Uterus (tissue), 4 donors: Measurements from ENCODE around the gene PASK. TPM values are rescaled to one million over a fixed set of nuclear protein-coding genes. Genes with fewer than 3 reads are reported as not detected.
A peak's percentile ranks its signal among the peaks of the same experiment; 100 is the strongest.

Source experiments
- DNase-seq, 2 donors: peaks; one replicate each; pipeline ENCODE4 v3.0.0-alpha.2; 2019 to 2020
- H3K27ac ChIP-seq, 2 donors: fragments of 200-600 bp; sonication (generic); 1 replicate in 1 of 2; 2 replicates in 1 of 2; pipeline ENCODE4 v1.5.1; 2016 to 2018
- H3K27me3 ChIP-seq, 2 donors: fragments of 200-600 bp; sonication (generic); one replicate each; pipeline ENCODE4 v1.5.1; 2018 to 2019; ENCODE audit warnings: control low read depth in 1 of 2
- H3K36me3 ChIP-seq, 2 donors: fragments of 200-600 bp; sonication (generic); one replicate each; pipeline ENCODE4 v1.5.1; 2019; ENCODE audit warnings: control low read depth in 1 of 2
- H3K4me1 ChIP-seq, 2 donors: fragments of 200-600 bp; sonication (generic); one replicate each; pipeline ENCODE4 v1.5.1; 2018 to 2019; ENCODE audit warnings: control low read depth in 1 of 2
- H3K4me3 ChIP-seq, 2 donors: fragments of 200-600 bp; sonication (generic); 1 replicate in 1 of 2; 2 replicates in 1 of 2; pipeline ENCODE4 v1.5.1; 2018 to 2019; ENCODE audit warnings: mild to moderate bottlenecking in 1 of 2
- H3K9me3 ChIP-seq, 2 donors: fragments of 200-600 bp; sonication (generic); one replicate each; pipeline ENCODE4 v1.5.1; 2019; ENCODE audit warnings: control low read depth in 1 of 2
- POLR2A ChIP-seq, 2 donors: fragments of 450-650 bp; IDR thresholded peaks; one replicate each; pipeline ENCODE4 v1.6.1; 2016; ENCODE audit warnings: antibody characterized with exemption in 2 of 2, mild to moderate bottlenecking in 1 of 2, moderate library complexity in 1 of 2
- intact Hi-C: fragments of 100-400 bp; cut with DNase I; formaldehyde crosslinking; loops from one replicate; pipeline ENCODE4 v1.15.1; 2023; ENCODE audit warnings: low total_unique reads
- total RNA-seq, 4 donors: library from RNA; depleted of rRNA in 3 of 4; stranded (reverse); fragments of >200 nt in 3 of 4; gene quantifications; one replicate each; pipeline versions ENCODE4 v1.1.0 to v1.2.4, GENCODE V29; 2014 to 2023
- TF ChIP-seq, protein P1 (sequence below), 4 experiments: fragments of 200-600 bp in 2 of 4; fragments of 450-650 bp in 2 of 4; sonication (generic) in 2 of 4; IDR thresholded peaks; one replicate each; pipeline ENCODE4 v1.5.1; 2016 to 2019; ENCODE audit warnings: antibody characterized with exemption in 4 of 4, mild to moderate bottlenecking in 2 of 4, moderate library complexity in 1 of 4
- donor health status: DM: yes; HTN: yes; CAD: no.

The PASK gene
- total RNA-seq, 4 donors from 2014 or later = 7.4 to 16.0 (median 13.3) TPM

- TF ChIP-seq, protein P1, sequence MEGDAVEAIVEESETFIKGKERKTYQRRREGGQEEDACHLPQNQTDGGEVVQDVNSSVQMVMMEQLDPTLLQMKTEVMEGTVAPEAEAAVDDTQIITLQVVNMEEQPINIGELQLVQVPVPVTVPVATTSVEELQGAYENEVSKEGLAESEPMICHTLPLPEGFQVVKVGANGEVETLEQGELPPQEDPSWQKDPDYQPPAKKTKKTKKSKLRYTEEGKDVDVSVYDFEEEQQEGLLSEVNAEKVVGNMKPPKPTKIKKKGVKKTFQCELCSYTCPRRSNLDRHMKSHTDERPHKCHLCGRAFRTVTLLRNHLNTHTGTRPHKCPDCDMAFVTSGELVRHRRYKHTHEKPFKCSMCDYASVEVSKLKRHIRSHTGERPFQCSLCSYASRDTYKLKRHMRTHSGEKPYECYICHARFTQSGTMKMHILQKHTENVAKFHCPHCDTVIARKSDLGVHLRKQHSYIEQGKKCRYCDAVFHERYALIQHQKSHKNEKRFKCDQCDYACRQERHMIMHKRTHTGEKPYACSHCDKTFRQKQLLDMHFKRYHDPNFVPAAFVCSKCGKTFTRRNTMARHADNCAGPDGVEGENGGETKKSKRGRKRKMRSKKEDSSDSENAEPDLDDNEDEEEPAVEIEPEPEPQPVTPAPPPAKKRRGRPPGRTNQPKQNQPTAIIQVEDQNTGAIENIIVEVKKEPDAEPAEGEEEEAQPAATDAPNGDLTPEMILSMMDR (IDR thresholded peaks at IDR 0.05) = no peak
- no peak for TF ChIP-seq POLR2A (IDR thresholded peaks at IDR 0.05)
- peaks cover 0 to 4% of the 10 kb centered on the region in 2 donors for H3K4me1 ChIP-seq
- H3K9me3 ChIP-seq = no peaks in the 10 kb centered on the region
- peak overlapping the region; percentile 51 to 82 for H3K4me3 ChIP-seq
- intact Hi-C loops = no loop called here
- no peaks in the 10 kb centered on the region for H3K27me3 ChIP-seq
- DNase-seq = no peak
- H3K36me3 ChIP-seq = no peaks in the 10 kb centered on the region
- peak overlapping the region in 1 of 2 donors; percentile 55 for H3K27ac ChIP-seq
Observed at GRCh38 chr2:241149675-241149924, 328 bp upstream of the PASK start.

- intact Hi-C loops = no loop called here
- TF ChIP-seq, protein P1 (IDR thresholded peaks at IDR 0.05) = no peak
- no peak for TF ChIP-seq POLR2A (IDR thresholded peaks at IDR 0.05)
Observed at GRCh38 chr2:241148239-241148638, 1.0 kb downstream of the PASK start.

GRCh38 chr2:241147336-241147735 is 1.9 kb downstream of the PASK start:
- Histone ChIP-seq H3K27ac (no peak overlapping the region), H3K36me3 (no peaks in the 10 kb centered on the region), H3K27me3 (no peaks in the 10 kb centered on the region), H3K4me1 (peaks cover 0 to 4% of the 10 kb centered on the region in 2 donors), H3K4me3 (no peak overlapping the region), H3K9me3 (no peaks in the 10 kb centered on the region)
- DNase-seq = no peak
- intact Hi-C loops = no loop called here
- TF ChIP-seq, protein P1 (IDR thresholded peaks at IDR 0.05) = no peak
- TF ChIP-seq POLR2A (IDR thresholded peaks at IDR 0.05) = no peak

More at GRCh38 chr2:241148239-241148638, 1.0 kb downstream of the PASK start:
- no peak for DNase-seq
- Histone ChIP-seq H3K4me3 (no peak overlapping the region), H3K4me1 (peaks cover 0 to 4% of the 10 kb centered on the region in 2 donors), H3K36me3 (no peaks in the 10 kb centered on the region), H3K9me3 (no peaks in the 10 kb centered on the region), H3K27me3 (no peaks in the 10 kb centered on the region), H3K27ac (no peak overlapping the region)

DNA sequence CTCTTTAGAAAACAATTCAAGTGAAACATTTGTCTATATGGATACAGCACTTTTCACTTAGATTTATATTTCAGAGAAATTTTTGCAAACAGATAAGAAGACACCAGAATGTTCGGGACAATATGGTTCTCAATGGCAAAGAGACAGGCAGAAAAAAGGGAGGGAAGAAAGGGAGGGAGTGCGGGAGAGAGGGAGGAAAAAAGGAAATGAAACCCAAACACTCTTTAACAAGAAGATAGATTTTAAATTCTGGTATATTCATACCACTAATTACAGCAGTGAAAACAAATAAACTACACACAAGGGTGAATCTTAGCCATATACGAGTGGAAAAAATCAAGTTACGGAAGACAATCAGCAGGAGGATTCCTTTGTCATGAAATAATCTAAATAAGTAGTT is 3.0 kb downstream of the PASK start:
- Histone ChIP-seq H3K27me3 (no peaks in the 10 kb centered on the region), H3K4me3 (no peak overlapping the region), H3K36me3 (no peaks in the 10 kb centered on the region), H3K27ac (no peak overlapping the region), H3K4me1 (peaks cover 0 to 4% of the 10 kb centered on the region in 2 donors), H3K9me3 (no peaks in the 10 kb centered on the region)
- no peak for DNase-seq
- intact Hi-C loops = no loop called here
- no peak for TF ChIP-seq POLR2A (IDR thresholded peaks at IDR 0.05)
- TF ChIP-seq, protein P1 (IDR thresholded peaks at IDR 0.05) = no peak

DNA sequence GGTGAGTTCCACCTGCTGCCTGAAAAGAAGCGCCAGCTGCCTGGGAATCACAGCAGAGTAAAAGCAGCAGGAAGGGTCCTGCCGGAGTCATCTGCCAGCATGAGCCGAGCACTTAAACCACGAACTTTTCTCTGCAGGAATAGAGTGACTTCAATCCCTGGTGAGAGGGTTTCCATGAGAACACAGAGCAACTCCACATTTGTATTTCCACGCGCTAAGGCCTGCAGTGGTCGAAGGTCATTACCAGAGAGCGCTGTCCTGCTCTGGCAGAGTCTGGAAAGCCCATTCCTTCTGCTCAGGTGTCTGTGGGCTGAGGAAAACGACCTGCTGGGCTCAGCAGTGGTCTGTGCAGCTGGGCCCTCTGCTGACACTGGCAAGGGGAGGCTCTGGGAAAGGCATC is 6.7 kb downstream of the PASK start:
- Histone ChIP-seq H3K27ac (no peak overlapping the region), H3K9me3 (no peaks in the 10 kb centered on the region), H3K4me3 (no peak overlapping the region), H3K36me3 (no peaks in the 10 kb centered on the region), H3K4me1 (no peaks in the 10 kb centered on the region), H3K27me3 (no peaks in the 10 kb centered on the region)
- no peak for TF ChIP-seq POLR2A (IDR thresholded peaks at IDR 0.05)
- TF ChIP-seq, protein P1 (IDR thresholded peaks at IDR 0.05) = no peak
- no peak for DNase-seq
- intact Hi-C loops = no loop called here
